Adipocyte (in vitro differentiated cells): ENCODE results near the gene MAGEB3.

Experiments
- DNase-seq: peaks from one replicate; pipeline ENCODE4 v3.0.0-alpha.2; 2015; ENCODE audit warnings: low read depth
- H3K27me3 ChIP-seq: replicated peaks from 2 replicates; pipeline ENCODE4 v1.7.0; 2013; ENCODE audit warnings: mild to moderate bottlenecking, low read length, moderate library complexity; ENCODE audit not compliant: control insufficient read depth, insufficient read depth
- H3K36me3 ChIP-seq: 2 replicates; pipeline ENCODE4 v1.7.0; 2013; ENCODE audit warnings: low read length, mild to moderate bottlenecking, moderate library complexity; ENCODE audit not compliant: control insufficient read depth, insufficient read depth, severe bottlenecking
- H3K4me1 ChIP-seq: 2 replicates; pipeline ENCODE4 v1.7.0; 2013; ENCODE audit warnings: mild to moderate bottlenecking, low read length, moderate library complexity; ENCODE audit not compliant: control insufficient read depth, insufficient read depth
- H3K4me3 ChIP-seq: 2 replicates; pipeline ENCODE4 v1.7.0; 2013; ENCODE audit warnings: mild to moderate bottlenecking, low read length, moderate library complexity
- H3K9ac ChIP-seq: 2 replicates; pipeline ENCODE4 v1.7.0; 2013; ENCODE audit warnings: mild to moderate bottlenecking, low read length, moderate library complexity
- H3K9me3 ChIP-seq: 2 replicates; pipeline ENCODE4 v1.7.0; 2013; ENCODE audit warnings: mild to moderate bottlenecking, low read length, moderate library complexity; ENCODE audit not compliant: control insufficient read depth

Gene MAGEB3

DNA sequence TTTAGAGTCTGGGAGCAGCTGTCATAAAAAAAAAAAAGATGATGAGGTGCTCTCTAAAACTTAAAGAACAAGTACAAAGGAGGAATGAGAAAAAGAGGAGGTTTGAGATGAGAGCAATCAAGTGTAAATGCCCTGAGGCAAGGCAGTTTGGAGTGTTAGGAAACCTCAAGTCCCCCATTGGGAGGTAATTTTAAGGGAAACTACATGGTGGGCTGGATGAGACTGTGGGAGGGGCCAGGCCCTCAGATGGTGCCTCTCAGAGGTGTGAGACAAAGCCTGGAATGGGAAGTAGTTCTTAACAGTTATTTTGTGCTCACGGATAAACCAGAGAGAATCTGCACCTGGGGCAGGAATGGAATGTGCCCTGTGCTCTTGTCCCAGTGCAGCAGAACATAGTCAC lies 1.9 kb upstream of the MAGEB3 start:
- no peak overlapping the region for H3K9ac ChIP-seq
- H3K4me1 ChIP-seq, result no peaks in the 10 kb centered on the region
- DNase-seq, result no peak
- H3K36me3 ChIP-seq, result no peaks in the 10 kb centered on the region
- no peaks in the 10 kb centered on the region for H3K9me3 ChIP-seq
- peaks cover 31% of the 10 kb centered on the region for H3K27me3 ChIP-seq
- no peak overlapping the region for H3K4me3 ChIP-seq

GRCh38 chrX:30241724-30242415 lies 11.4 kb downstream of the MAGEB3 start, which contains the start of gene MAGEB4:
Gene MAGEB4 (plus strand): TSS chrX:30242000. CDS start chrX:30242136, 136 bp downstream.
- Histone ChIP-seq H3K27me3 (peaks cover 42% of the 10 kb centered on the region), H3K4me1 (no peaks in the 10 kb centered on the region), H3K4me3 (no peak within 1 kb of the TSS), H3K9ac (no peak within 1 kb of the TSS), H3K36me3 (no peaks in the 10 kb centered on the region), H3K9me3 (peaks cover 12% of the 10 kb centered on the region)
- no peak for DNase-seq

GRCh38 chrX:30246769-30247489 lies 16.5 kb downstream of the MAGEB3 start, which contains the start of gene MAGEB1:
Gene MAGEB1 (plus strand): TSS chrX:30247146. CDS start chrX:30250494, 3,348 bp downstream.
- no peak within 1 kb of the TSS for H3K4me3 ChIP-seq

DNA sequence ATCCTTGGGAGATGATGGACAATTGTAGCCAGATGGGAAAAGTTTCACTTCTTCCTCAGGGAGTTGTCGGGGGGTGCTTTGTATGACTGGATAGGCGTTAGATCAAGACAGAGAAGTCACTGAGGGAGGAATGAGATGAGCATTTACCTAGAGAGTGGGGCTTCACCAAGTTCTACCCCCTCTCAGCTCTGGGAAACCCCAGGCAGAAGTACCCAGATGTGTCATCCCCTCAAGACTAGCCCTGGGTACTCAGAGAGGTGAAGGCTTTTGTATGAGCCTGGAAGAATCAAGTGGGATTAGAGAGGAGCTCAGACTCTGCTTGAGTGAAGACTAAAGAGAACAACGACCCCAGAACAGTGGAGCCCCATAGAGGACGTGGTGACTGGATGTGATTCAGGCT lies 18.4 kb downstream of the MAGEB3 start:
- Histone ChIP-seq H3K4me3 (no peak overlapping the region), H3K36me3 (no peaks in the 10 kb centered on the region), H3K27me3 (peaks cover 53% of the 10 kb centered on the region), H3K9me3 (no peaks in the 10 kb centered on the region), H3K4me1 (no peaks in the 10 kb centered on the region), H3K9ac (no peak overlapping the region)
- DNase-seq, result no peak

More at GRCh38 chrX:30246769-30247489, 16.5 kb downstream of the MAGEB3 start, which contains the start of gene MAGEB1:
- Histone ChIP-seq H3K36me3 (no peaks in the 10 kb centered on the region), H3K9me3 (no peaks in the 10 kb centered on the region), H3K27me3 (peaks cover 41% of the 10 kb centered on the region), H3K9ac (no peak within 1 kb of the TSS), H3K4me1 (no peaks in the 10 kb centered on the region)
- no peak for DNase-seq

GRCh38 chrX:30253257-30253656 lies 22.8 kb downstream of the MAGEB3 start:
- no peaks in the 10 kb centered on the region for H3K36me3 ChIP-seq
- no peak overlapping the region for H3K9ac ChIP-seq
- peaks cover 61% of the 10 kb centered on the region for H3K27me3 ChIP-seq
- no peak for DNase-seq
- no peak overlapping the region for H3K4me3 ChIP-seq
- peaks cover 18% of the 10 kb centered on the region for H3K9me3 ChIP-seq
- H3K4me1 ChIP-seq, result no peaks in the 10 kb centered on the region

DNA sequence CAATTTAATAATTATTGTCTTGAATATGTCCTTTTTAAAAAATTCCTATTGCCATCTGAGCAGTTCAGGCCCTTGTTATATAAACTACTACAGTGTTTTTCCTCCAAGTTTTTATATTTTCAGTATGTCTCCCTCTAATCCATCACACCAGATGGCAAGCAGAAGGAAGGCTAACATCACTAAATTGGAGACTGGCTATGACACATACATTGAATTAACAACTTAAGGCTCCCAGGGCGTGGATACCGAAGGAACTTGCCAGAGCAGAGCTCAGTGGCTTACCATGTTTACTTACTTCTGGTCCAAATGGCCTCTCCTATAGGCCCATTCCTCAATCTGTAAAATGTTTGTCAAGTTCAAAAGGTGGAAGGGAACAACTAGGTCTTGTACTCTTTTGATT lies 29.5 kb downstream of the MAGEB3 start:
- peaks cover 55% of the 10 kb centered on the region for H3K27me3 ChIP-seq

DNA sequence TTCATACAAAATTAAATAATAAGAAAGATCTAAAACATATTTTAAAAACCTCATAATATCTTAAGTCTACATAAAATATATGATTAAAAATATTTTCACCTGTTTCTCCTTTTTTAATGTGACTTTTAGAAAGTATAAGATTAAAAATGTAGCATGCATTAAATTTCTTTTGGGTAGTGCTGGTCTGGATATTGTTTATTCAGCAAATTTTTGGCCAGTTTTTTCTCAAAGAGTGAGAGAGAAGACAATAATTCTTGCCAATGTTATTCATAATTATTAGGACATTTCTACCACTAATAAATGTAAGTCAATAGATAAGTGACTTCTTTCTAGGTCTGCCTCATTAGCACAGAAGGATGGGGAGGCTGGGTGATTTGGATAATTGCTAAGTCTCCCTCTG lies 30.6 kb downstream of the MAGEB3 start:
- Histone ChIP-seq H3K27me3 (peaks cover 62% of the 10 kb centered on the region), H3K9me3 (peaks cover 9% of the 10 kb centered on the region), H3K4me1 (no peaks in the 10 kb centered on the region), H3K36me3 (no peaks in the 10 kb centered on the region), H3K4me3 (no peak overlapping the region), H3K9ac (no peak overlapping the region)
- no peak for DNase-seq

More for the DNA sequence above, 29.5 kb downstream of the MAGEB3 start:
- DNase-seq, result no peak
- no peaks in the 10 kb centered on the region for H3K36me3 ChIP-seq
- no peak overlapping the region for H3K4me3 ChIP-seq
- no peak overlapping the region for H3K9ac ChIP-seq
- H3K9me3 ChIP-seq, result peaks cover 13% of the 10 kb centered on the region
- no peaks in the 10 kb centered on the region for H3K4me1 ChIP-seq

GRCh38 chrX:30262763-30263162 lies 32.3 kb downstream of the MAGEB3 start:
- Histone ChIP-seq H3K4me1 (no peaks in the 10 kb centered on the region), H3K27me3 (peaks cover 53% of the 10 kb centered on the region), H3K9me3 (no peaks in the 10 kb centered on the region), H3K36me3 (no peaks in the 10 kb centered on the region), H3K4me3 (no peak overlapping the region), H3K9ac (no peak overlapping the region)
- no peak for DNase-seq

DNA sequence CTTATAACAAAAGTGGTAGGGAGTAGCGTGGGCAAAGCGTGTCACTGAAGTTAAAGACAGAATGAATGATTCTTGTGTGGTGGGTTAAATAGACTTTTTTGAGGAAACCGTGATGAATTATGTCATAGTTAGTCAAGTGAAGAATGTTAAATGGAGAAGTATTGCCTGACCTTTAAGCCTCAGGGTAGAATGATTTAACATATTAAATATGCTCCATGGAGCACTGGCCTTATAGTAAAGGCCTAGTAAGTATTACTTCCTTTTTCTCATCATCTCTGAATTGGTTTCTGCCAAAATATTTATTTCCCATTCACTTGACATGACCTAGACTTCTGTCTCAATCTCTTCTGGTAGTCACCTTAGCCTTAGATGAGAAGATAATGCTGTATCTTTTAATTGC lies 40.2 kb downstream of the MAGEB3 start:
- DNase-seq, result no peak
- Histone ChIP-seq H3K4me3 (no peak overlapping the region), H3K36me3 (no peaks in the 10 kb centered on the region), H3K9ac (no peak overlapping the region), H3K4me1 (no peaks in the 10 kb centered on the region), H3K27me3 (peaks cover 22% of the 10 kb centered on the region), H3K9me3 (peaks cover 5% of the 10 kb centered on the region)

DNA sequence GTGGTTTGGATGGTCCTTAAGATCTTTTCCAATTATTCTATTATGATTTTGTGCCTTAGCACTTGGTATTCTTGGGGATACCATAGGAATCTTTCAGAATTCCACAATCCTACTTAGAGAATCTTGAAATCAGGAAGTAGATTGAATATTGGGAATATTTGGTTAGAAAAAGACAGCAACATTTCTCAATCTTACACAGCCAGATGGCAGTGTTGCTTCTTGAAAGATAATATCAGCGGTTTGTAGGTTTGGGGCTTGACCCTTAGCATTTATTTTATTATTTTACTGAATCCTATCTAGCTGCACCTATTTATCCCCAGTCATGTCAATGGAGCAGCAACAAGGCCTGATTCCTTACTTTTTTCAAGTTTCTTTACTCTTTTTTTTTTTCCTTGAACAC lies 45.0 kb downstream of the MAGEB3 start:
- Histone ChIP-seq H3K4me1 (peaks cover 23% of the 10 kb centered on the region), H3K27me3 (peaks cover 6% of the 10 kb centered on the region), H3K36me3 (no peaks in the 10 kb centered on the region), H3K9me3 (no peaks in the 10 kb centered on the region), H3K9ac (no peak overlapping the region), H3K4me3 (no peak overlapping the region)
- DNase-seq, result peak; percentile 55

DNA sequence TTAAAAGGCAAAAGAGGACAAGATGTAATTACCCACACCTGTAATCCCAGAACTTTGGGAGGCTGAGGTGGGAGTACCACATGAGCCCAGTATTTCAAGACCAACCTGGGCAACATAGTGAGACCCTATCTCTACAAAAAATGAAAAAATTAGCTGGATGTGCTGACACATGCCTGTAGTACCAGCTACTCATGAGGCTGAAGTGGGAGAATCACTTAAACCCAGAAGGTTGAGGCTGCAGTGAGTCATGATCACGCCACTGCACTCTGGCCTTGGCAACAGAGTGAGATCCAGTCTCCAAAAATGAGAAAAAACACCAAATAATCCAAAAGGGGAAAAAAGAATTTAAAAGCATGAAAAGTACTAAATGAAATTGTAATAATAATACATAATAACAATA lies 47.9 kb downstream of the MAGEB3 start:
- Histone ChIP-seq H3K4me3 (no peak overlapping the region), H3K27me3 (no peaks in the 10 kb centered on the region), H3K9ac (no peak overlapping the region), H3K36me3 (no peaks in the 10 kb centered on the region), H3K9me3 (no peaks in the 10 kb centered on the region), H3K4me1 (peaks cover 33% of the 10 kb centered on the region)
- no peak for DNase-seq
